Panc1 (cell line): ENCODE data around the gene ZNF71. TPM values are rescaled to one million over a fixed set of nuclear protein-coding genes. Genes with fewer than 3 reads are reported as not detected.

ENCODE experiments used
- ATAC-seq: fragments of 200-7000 bp; cut with Tn5 transposase; 2 replicates; pipeline ENCODE4 v1.9.1; 2020; ENCODE audit warnings: mild to moderate bottlenecking, moderate library complexity
- BruUV-seq: library from RNA; stranded (reverse); fragments of 400-500 nt; replicated peaks from 2 replicates; lab custom pipeline; 2021; lab: Mats Ljungman, UMichigan
- CTCF ChIA-PET: fragments of 300-600 bp; sonication (Branson Sonifier 250); formaldehyde crosslinking; loops from one replicate; lab custom pipeline; 2022; ENCODE audit warnings: antibody characterized with exemption; lab: Charles Lee
- POLR2A ChIA-PET: fragments of 300-600 bp; sonication (Branson Sonifier 250); formaldehyde crosslinking; loops from one replicate; lab custom pipeline; 2022; ENCODE audit warnings: antibody characterized with exemption; lab: Charles Lee
- DNase-seq: peaks from one replicate; pipeline ENCODE4 v3.0.0-alpha.2; 2010; ENCODE audit warnings: low read depth, low spot score
- H3K27ac ChIP-seq: 2 replicates; pipeline ENCODE4 v1.5.1; 2011; ENCODE audit warnings: mild to moderate bottlenecking, low read length, inconsistent platforms
- H3K27me3 ChIP-seq: fragments of 200-500 bp; sonication (Bioruptor generic); 2 replicates; pipeline ENCODE4 v1.6.0; 2014; ENCODE audit warnings: low read length, inconsistent platforms; ENCODE audit not compliant: control insufficient read depth, insufficient read depth
- H3K36me3 ChIP-seq: fragments of 200-500 bp; sonication (Bioruptor generic); 2 replicates; pipeline ENCODE4 v1.5.1; 2014; ENCODE audit warnings: inconsistent platforms, mild to moderate bottlenecking, low read length, moderate library complexity; ENCODE audit not compliant: control insufficient read depth, insufficient read depth
- H3K4me1 ChIP-seq: 2 replicates; pipeline ENCODE4 v1.5.1; 2011; ENCODE audit warnings: inconsistent platforms, mild to moderate bottlenecking, low read length, moderate library complexity; ENCODE audit not compliant: control insufficient read depth, insufficient read depth
- H3K4me3 ChIP-seq, 2 experiments: 2 replicates each; pipeline ENCODE4 v1.5.1; 2011 to 2012; ENCODE audit warnings: low read depth in 2 of 2, low read length in 2 of 2, mild to moderate bottlenecking in 2 of 2, inconsistent platforms in 1 of 2, moderate library complexity in 1 of 2
- H3K9me3 ChIP-seq: fragments of 200-500 bp; sonication (Bioruptor generic); 2 replicates; pipeline ENCODE4 v1.5.1; 2014; ENCODE audit warnings: low read depth, mild to moderate bottlenecking, inconsistent platforms, low read length, moderate library complexity; ENCODE audit not compliant: control insufficient read depth, insufficient read depth
- CTCF ChIP-seq: fragments of 450-650 bp; IDR thresholded peaks from 2 replicates; pipeline ENCODE4 v1.5.1; 2017; ENCODE audit warnings: mild to moderate bottlenecking
- POLR2AphosphoS5 ChIP-seq: IDR thresholded peaks from 2 replicates; pipeline ENCODE4 v1.6.1; 2012; ENCODE audit warnings: mild to moderate bottlenecking, low read depth, low read length, moderate library complexity
- SIN3A ChIP-seq: IDR thresholded peaks from 2 replicates; pipeline ENCODE4 v1.6.1; 2012; ENCODE audit warnings: low read depth, mild to moderate bottlenecking, low read length, moderate library complexity, borderline replicate concordance; ENCODE audit not compliant: insufficient read depth
- TCF7L2 ChIP-seq: IDR thresholded peaks from 2 replicates; pipeline ENCODE4 v1.6.1; 2011; ENCODE audit warnings: mild to moderate bottlenecking, low read depth, low read length, inconsistent platforms
- in situ Hi-C: cut with HindIII; loops from 2 replicates; pipeline ENCODE4 v1.10.0; 2016; ENCODE audit warnings: low sequenced_read_pairs, low pct_unique_long_range_greater_than_20kb
- intact Hi-C: fragments of 100-400 bp; cut with micrococcal nuclease; formaldehyde crosslinking; loops from one replicate; pipeline ENCODE4 v1.10.0; 2022; ENCODE audit not compliant: unreplicated experiment
- total RNA-seq: library from RNA; stranded (reverse); gene quantifications from one replicate; pipeline ENCODE4 v1.2.1, GENCODE V29; 2021; ENCODE audit not compliant: unreplicated experiment
- TF ChIP-seq, protein P1 (sequence below), 2 experiments: IDR thresholded peaks; 2 replicates each; pipeline ENCODE4 v1.6.1; 2011 to 2012; ENCODE audit warnings: low read depth in 2 of 2, control low read depth in 1 of 2, low read length in 1 of 2, mild to moderate bottlenecking in 1 of 2, moderate library complexity in 1 of 2; ENCODE audit not compliant: insufficient read depth in 1 of 2

The ZNF71 gene
- total RNA-seq, 1 experiment from 2014 or later: 6.3 TPM

- H3K9me3 ChIP-seq: peaks cover 70% of the 10 kb centered on the region
- DNase-seq (no peak), ATAC-seq (no peak)
- TF ChIP-seq CTCF (no peak), SIN3A (no peak), TCF7L2 (no peak), POLR2AphosphoS5 (no peak)
- TF ChIP-seq, protein P1, sequence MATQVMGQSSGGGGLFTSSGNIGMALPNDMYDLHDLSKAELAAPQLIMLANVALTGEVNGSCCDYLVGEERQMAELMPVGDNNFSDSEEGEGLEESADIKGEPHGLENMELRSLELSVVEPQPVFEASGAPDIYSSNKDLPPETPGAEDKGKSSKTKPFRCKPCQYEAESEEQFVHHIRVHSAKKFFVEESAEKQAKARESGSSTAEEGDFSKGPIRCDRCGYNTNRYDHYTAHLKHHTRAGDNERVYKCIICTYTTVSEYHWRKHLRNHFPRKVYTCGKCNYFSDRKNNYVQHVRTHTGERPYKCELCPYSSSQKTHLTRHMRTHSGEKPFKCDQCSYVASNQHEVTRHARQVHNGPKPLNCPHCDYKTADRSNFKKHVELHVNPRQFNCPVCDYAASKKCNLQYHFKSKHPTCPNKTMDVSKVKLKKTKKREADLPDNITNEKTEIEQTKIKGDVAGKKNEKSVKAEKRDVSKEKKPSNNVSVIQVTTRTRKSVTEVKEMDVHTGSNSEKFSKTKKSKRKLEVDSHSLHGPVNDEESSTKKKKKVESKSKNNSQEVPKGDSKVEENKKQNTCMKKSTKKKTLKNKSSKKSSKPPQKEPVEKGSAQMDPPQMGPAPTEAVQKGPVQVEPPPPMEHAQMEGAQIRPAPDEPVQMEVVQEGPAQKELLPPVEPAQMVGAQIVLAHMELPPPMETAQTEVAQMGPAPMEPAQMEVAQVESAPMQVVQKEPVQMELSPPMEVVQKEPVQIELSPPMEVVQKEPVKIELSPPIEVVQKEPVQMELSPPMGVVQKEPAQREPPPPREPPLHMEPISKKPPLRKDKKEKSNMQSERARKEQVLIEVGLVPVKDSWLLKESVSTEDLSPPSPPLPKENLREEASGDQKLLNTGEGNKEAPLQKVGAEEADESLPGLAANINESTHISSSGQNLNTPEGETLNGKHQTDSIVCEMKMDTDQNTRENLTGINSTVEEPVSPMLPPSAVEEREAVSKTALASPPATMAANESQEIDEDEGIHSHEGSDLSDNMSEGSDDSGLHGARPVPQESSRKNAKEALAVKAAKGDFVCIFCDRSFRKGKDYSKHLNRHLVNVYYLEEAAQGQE (IDR thresholded peaks at IDR 0.05; ENCODE audit: insufficient read depth in 1 of 2, low read depth in 2 of 2, low read length in 1 of 2): no peak
- intact Hi-C loops (no loop called here), in situ Hi-C loops (no loop called here)
- ChIA-PET CTCF (no interaction called here), POLR2A (no interaction called here)
- H3K4me1 ChIP-seq: no peaks in the 10 kb centered on the region
- H3K4me3 ChIP-seq: no peak overlapping the region
- no TSS peak for BruUV-seq
- H3K27me3 ChIP-seq: no peaks in the 10 kb centered on the region
- H3K27ac ChIP-seq: no peak overlapping the region
- no peaks in the 10 kb centered on the region for H3K36me3 ChIP-seq
Measured at GRCh38 chr19:56608274-56608964, 13.3 kb downstream of the ZNF71 start.

DNA sequence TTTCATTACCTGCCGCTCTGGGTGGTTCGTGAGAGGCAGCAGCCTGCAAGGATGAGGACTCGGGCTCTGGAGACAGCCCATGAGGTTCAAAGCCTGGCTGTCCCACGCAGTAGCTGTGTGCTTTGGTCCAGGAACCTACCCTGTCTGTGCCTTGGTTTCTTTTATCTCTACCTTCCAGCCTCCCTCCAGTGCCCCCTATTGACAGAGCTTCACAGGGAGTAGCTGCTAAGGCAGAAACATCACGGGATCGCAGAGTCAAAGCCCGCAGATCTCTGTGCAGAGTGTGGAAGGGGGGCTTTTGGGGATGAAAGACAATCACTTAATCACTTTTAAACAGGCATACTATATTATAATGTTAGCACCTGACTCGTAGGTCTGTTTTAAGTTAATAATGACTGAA lies 16.2 kb downstream of the ZNF71 start:
- TF ChIP-seq TCF7L2: no peak
- TF ChIP-seq CTCF: no peak
- TF ChIP-seq, protein P1 (IDR thresholded peaks at IDR 0.05; ENCODE audit: insufficient read depth in 1 of 2, low read depth in 2 of 2, low read length in 1 of 2): no peak
- no peak for TF ChIP-seq SIN3A
- no peak for TF ChIP-seq POLR2AphosphoS5
- Histone ChIP-seq H3K9me3 (peaks cover 52% of the 10 kb centered on the region), H3K4me3 (no peak overlapping the region), H3K27ac (no peak overlapping the region), H3K27me3 (no peaks in the 10 kb centered on the region), H3K4me1 (no peaks in the 10 kb centered on the region), H3K36me3 (no peaks in the 10 kb centered on the region)
- in situ Hi-C loops (no loop called here), intact Hi-C loops (no loop called here)
- CTCF ChIA-PET: no interaction called here
- BruUV-seq: no TSS peak
- DNase-seq (no peak), ATAC-seq (no peak)
- POLR2A ChIA-PET: no interaction called here
